Measurements from ENCODE around the gene GMDS. TPM values are rescaled to one million over a fixed set of nuclear protein-coding genes. Genes with fewer than 3 reads are reported as not detected.

The GMDS gene
- total RNA-seq, 1 experiment from 2014 or later = 9.7 TPM

DNA sequence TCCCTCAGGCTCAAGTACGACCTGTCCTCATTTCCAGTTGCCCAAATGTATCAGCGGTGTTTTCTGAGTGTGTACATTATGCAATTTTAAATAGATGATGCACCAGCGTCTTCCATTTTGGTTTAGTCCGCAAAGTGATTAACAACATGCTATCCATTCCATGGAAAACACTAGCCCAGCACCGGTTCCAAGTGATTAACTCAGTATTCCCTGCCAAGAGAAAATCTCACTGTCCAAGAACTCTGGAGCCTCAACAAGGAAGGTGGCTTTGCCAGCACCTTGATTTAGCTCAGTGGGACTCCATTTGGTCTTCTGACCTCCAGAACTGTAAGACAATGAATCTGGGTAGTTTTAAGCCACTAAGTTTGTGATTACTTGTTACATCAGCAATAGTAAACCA, 528.5 kb downstream of the GMDS start:
- H3K4me3 ChIP-seq (ENCODE audit: low read length) = no peak overlapping the region
- no peaks in the 10 kb centered on the region for H3K9me2 ChIP-seq (replicated peaks; ENCODE audit: insufficient read depth, low read length)
- H3K9ac ChIP-seq (ENCODE audit: low read length) = no peak overlapping the region
- no peaks in the 10 kb centered on the region for H3K79me2 ChIP-seq (ENCODE audit: low read length)
- H3K27ac ChIP-seq (ENCODE audit: low read length) = no peak overlapping the region
- no peaks in the 10 kb centered on the region for H3K9me3 ChIP-seq (ENCODE audit: low read length)
- no peaks in the 10 kb centered on the region for H3K36me3 ChIP-seq (ENCODE audit: insufficient read depth, low read length)
- H2AFZ ChIP-seq (ENCODE audit: low read length) = no peak overlapping the region
- no peak overlapping the region for H3K4me2 ChIP-seq (ENCODE audit: low read depth, low read length, poor library complexity, severe bottlenecking)
- H3K4me1 ChIP-seq (ENCODE audit: low read length) = no peaks in the 10 kb centered on the region
- no peaks in the 10 kb centered on the region for H3K27me3 ChIP-seq (ENCODE audit: low read length)
- DNase-seq = no peak
- H4K20me1 ChIP-seq (ENCODE audit: insufficient read depth, low read depth, low read length) = no peaks in the 10 kb centered on the region

- DNase-seq = no peak
- no peaks in the 10 kb centered on the region for H3K9me2 ChIP-seq (replicated peaks; ENCODE audit: insufficient read depth, low read length)
- no peak overlapping the region for H3K4me3 ChIP-seq (ENCODE audit: low read length)
- H2AFZ ChIP-seq (ENCODE audit: low read length) = no peak overlapping the region
- H3K79me2 ChIP-seq (ENCODE audit: low read length) = no peaks in the 10 kb centered on the region
- no peaks in the 10 kb centered on the region for H3K36me3 ChIP-seq (ENCODE audit: insufficient read depth, low read length)
- no peak overlapping the region for H3K27ac ChIP-seq (ENCODE audit: low read length)
- no peak overlapping the region for H3K9ac ChIP-seq (ENCODE audit: low read length)
- no peak overlapping the region for H3K4me2 ChIP-seq (ENCODE audit: low read depth, low read length, poor library complexity, severe bottlenecking)
- no peaks in the 10 kb centered on the region for H3K27me3 ChIP-seq (ENCODE audit: low read length)
- H3K9me3 ChIP-seq (ENCODE audit: low read length) = no peaks in the 10 kb centered on the region
- H3K4me1 ChIP-seq (ENCODE audit: low read length) = no peaks in the 10 kb centered on the region
- no peaks in the 10 kb centered on the region for H4K20me1 ChIP-seq (ENCODE audit: insufficient read depth, low read depth, low read length)
These were observed 529.0 kb downstream of the GMDS start for GRCh38 chr6:1716396-1716795.

- H3K27me3 ChIP-seq (ENCODE audit: low read length) = no peaks in the 10 kb centered on the region
- no peak overlapping the region for H3K27ac ChIP-seq (ENCODE audit: low read length)
- H3K9me3 ChIP-seq (ENCODE audit: low read length) = no peaks in the 10 kb centered on the region
- no peaks in the 10 kb centered on the region for H3K9me2 ChIP-seq (replicated peaks; ENCODE audit: insufficient read depth, low read length)
- no peaks in the 10 kb centered on the region for H3K79me2 ChIP-seq (ENCODE audit: low read length)
- no peak for DNase-seq
- no peak overlapping the region for H3K4me2 ChIP-seq (ENCODE audit: low read depth, low read length, poor library complexity, severe bottlenecking)
- no peaks in the 10 kb centered on the region for H3K4me1 ChIP-seq (ENCODE audit: low read length)
- no peaks in the 10 kb centered on the region for H3K36me3 ChIP-seq (ENCODE audit: insufficient read depth, low read length)
- no peak overlapping the region for H3K4me3 ChIP-seq (ENCODE audit: low read length)
- H3K9ac ChIP-seq (ENCODE audit: low read length) = no peak overlapping the region
- no peaks in the 10 kb centered on the region; the same call in 1 of the 2 replicates for H4K20me1 ChIP-seq (ENCODE audit: insufficient read depth, low read depth, low read length)
- H2AFZ ChIP-seq (ENCODE audit: low read length) = no peak overlapping the region
These were observed 530.1 kb downstream of the GMDS start for GRCh38 chr6:1715336-1715735.

- Histone ChIP-seq H2AFZ (ENCODE audit: low read length) (no peak overlapping the region), H3K9ac (ENCODE audit: low read length) (no peak overlapping the region), H3K9me2 (replicated peaks; ENCODE audit: insufficient read depth, low read length) (no peaks in the 10 kb centered on the region), H3K27ac (ENCODE audit: low read length) (no peak overlapping the region), H3K36me3 (ENCODE audit: insufficient read depth, low read length) (no peaks in the 10 kb centered on the region), H3K27me3 (ENCODE audit: low read length) (no peaks in the 10 kb centered on the region), H3K4me1 (ENCODE audit: low read length) (no peaks in the 10 kb centered on the region), H3K4me3 (ENCODE audit: low read length) (no peak overlapping the region), H3K79me2 (ENCODE audit: low read length) (no peaks in the 10 kb centered on the region), H4K20me1 (ENCODE audit: insufficient read depth, low read depth, low read length) (no peaks in the 10 kb centered on the region; the same call in 1 of the 2 replicates), H3K4me2 (ENCODE audit: low read depth, low read length, poor library complexity, severe bottlenecking) (no peak overlapping the region), H3K9me3 (ENCODE audit: low read length) (no peaks in the 10 kb centered on the region)
- DNase-seq = no peak
These were observed 530.8 kb downstream of the GMDS start for GRCh38 chr6:1714654-1715053.

DNA sequence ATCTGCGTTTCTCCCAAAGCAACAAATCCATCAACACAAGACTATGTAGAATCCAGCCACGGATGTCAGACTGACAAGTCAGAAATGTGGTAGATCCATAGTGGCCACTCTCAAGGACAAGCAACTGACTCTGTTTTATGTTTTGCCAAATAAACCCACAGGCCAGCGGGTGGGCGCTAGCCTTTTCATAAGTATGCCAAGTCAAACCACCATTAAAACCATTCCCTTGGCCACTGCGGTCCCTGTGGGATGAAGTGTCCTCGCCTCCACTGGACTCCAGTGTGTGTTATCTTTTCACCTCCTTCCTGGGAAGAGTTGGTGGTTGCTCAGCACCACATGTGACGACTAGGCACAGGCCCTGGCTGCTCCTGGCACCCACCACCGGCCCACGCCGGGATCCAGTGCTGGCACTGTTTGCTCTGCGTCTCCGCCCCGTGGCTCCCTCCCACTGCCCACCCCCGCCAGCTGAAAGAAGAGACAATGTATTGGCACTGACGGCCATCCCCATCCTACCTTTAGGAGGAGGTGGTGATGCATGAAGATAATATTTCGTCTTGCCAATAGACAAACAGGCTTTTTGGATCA, 532.3 kb downstream of the GMDS start:
- no peaks in the 10 kb centered on the region for H3K9me3 ChIP-seq (ENCODE audit: low read length)
- H3K27me3 ChIP-seq (ENCODE audit: low read length) = no peaks in the 10 kb centered on the region
- DNase-seq = no peak
- no peak overlapping the region for H3K9ac ChIP-seq (ENCODE audit: low read length)
- H3K4me1 ChIP-seq (ENCODE audit: low read length) = no peaks in the 10 kb centered on the region
- no peak overlapping the region for H3K4me3 ChIP-seq (ENCODE audit: low read length)
- H3K79me2 ChIP-seq (ENCODE audit: low read length) = no peaks in the 10 kb centered on the region
- H4K20me1 ChIP-seq (ENCODE audit: insufficient read depth, low read depth, low read length) = no peaks in the 10 kb centered on the region; the same call in 1 of the 2 replicates
- no peak overlapping the region for H3K4me2 ChIP-seq (ENCODE audit: low read depth, low read length, poor library complexity, severe bottlenecking)
- H3K9me2 ChIP-seq (replicated peaks; ENCODE audit: insufficient read depth, low read length) = no peaks in the 10 kb centered on the region
- no peaks in the 10 kb centered on the region for H3K36me3 ChIP-seq (ENCODE audit: insufficient read depth, low read length)
- H3K27ac ChIP-seq (ENCODE audit: low read length) = no peak overlapping the region
- no peak overlapping the region for H2AFZ ChIP-seq (ENCODE audit: low read length)

- no peak for DNase-seq
These were observed 533.0 kb downstream of the GMDS start for GRCh38 chr6:1712451-1712850.

DNA sequence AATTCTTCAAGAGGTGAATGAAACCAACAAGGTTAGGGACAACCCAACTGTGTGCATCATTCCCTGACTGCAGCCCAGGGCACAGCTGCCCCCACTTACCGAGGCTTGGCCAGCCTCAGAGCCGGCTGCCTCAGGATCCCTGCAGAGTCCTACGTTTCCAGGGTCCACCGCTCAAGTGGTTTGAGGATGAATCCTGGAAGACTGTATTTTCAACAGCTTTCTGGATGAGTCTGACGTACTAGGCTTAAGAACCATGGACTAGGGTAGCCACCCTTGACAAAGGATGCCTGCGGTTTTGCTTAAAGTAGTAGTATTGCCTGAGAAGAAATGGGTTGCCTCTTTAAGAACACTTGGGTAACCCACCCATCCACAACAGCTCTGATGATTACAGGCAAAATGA, 534.3 kb downstream of the GMDS start:
- Histone ChIP-seq H2AFZ (ENCODE audit: low read length) (no peak overlapping the region), H3K9me2 (replicated peaks; ENCODE audit: insufficient read depth, low read length) (no peaks in the 10 kb centered on the region), H3K9ac (ENCODE audit: low read length) (no peak overlapping the region), H3K36me3 (ENCODE audit: insufficient read depth, low read length) (no peaks in the 10 kb centered on the region), H4K20me1 (ENCODE audit: insufficient read depth, low read depth, low read length) (no peaks in the 10 kb centered on the region; the same call in 1 of the 2 replicates), H3K27me3 (ENCODE audit: low read length) (no peaks in the 10 kb centered on the region), H3K27ac (ENCODE audit: low read length) (no peak overlapping the region), H3K4me1 (ENCODE audit: low read length) (no peaks in the 10 kb centered on the region), H3K4me3 (ENCODE audit: low read length) (no peak overlapping the region), H3K79me2 (ENCODE audit: low read length) (no peaks in the 10 kb centered on the region), H3K4me2 (ENCODE audit: low read depth, low read length, poor library complexity, severe bottlenecking) (no peak overlapping the region), H3K9me3 (ENCODE audit: low read length) (no peaks in the 10 kb centered on the region)
- no peak for DNase-seq

More at GRCh38 chr6:1712451-1712850, 533.0 kb downstream of the GMDS start:
- no peaks in the 10 kb centered on the region for H3K9me2 ChIP-seq (replicated peaks; ENCODE audit: insufficient read depth, low read length)
- H2AFZ ChIP-seq (ENCODE audit: low read length) = no peak overlapping the region
- H3K4me1 ChIP-seq (ENCODE audit: low read length) = no peaks in the 10 kb centered on the region
- no peak overlapping the region for H3K27ac ChIP-seq (ENCODE audit: low read length)
- H3K4me2 ChIP-seq (ENCODE audit: low read depth, low read length, poor library complexity, severe bottlenecking) = no peak overlapping the region
- H4K20me1 ChIP-seq (ENCODE audit: insufficient read depth, low read depth, low read length) = no peaks in the 10 kb centered on the region; the same call in 1 of the 2 replicates
- H3K4me3 ChIP-seq (ENCODE audit: low read length) = no peak overlapping the region
- H3K9me3 ChIP-seq (ENCODE audit: low read length) = no peaks in the 10 kb centered on the region
- no peaks in the 10 kb centered on the region for H3K79me2 ChIP-seq (ENCODE audit: low read length)
- no peaks in the 10 kb centered on the region for H3K27me3 ChIP-seq (ENCODE audit: low read length)
- no peaks in the 10 kb centered on the region for H3K36me3 ChIP-seq (ENCODE audit: insufficient read depth, low read length)
- H3K9ac ChIP-seq (ENCODE audit: low read length) = no peak overlapping the region

- Histone ChIP-seq H3K27me3 (ENCODE audit: low read length) (no peaks in the 10 kb centered on the region), H3K4me3 (ENCODE audit: low read length) (no peak overlapping the region), H3K27ac (ENCODE audit: low read length) (no peak overlapping the region), H3K79me2 (ENCODE audit: low read length) (no peaks in the 10 kb centered on the region), H3K4me2 (ENCODE audit: low read depth, low read length, poor library complexity, severe bottlenecking) (no peak overlapping the region), H4K20me1 (ENCODE audit: insufficient read depth, low read depth, low read length) (no peaks in the 10 kb centered on the region; the same call in 1 of the 2 replicates), H2AFZ (ENCODE audit: low read length) (no peak overlapping the region), H3K36me3 (ENCODE audit: insufficient read depth, low read length) (no peaks in the 10 kb centered on the region), H3K9me3 (ENCODE audit: low read length) (no peaks in the 10 kb centered on the region), H3K9ac (ENCODE audit: low read length) (no peak overlapping the region), H3K9me2 (replicated peaks; ENCODE audit: insufficient read depth, low read length) (no peaks in the 10 kb centered on the region), H3K4me1 (ENCODE audit: low read length) (no peaks in the 10 kb centered on the region)
- no peak for DNase-seq
These were observed 536.2 kb downstream of the GMDS start for GRCh38 chr6:1709234-1709641.
